ENCODE measurements around the gene ADCY1. TPM values are rescaled to one million over a fixed set of nuclear protein-coding genes. Genes with fewer than 3 reads are reported as not detected.

Gene ADCY1
- total RNA-seq, 1 experiment from 2014 or later, result 3.1 TPM

DNA sequence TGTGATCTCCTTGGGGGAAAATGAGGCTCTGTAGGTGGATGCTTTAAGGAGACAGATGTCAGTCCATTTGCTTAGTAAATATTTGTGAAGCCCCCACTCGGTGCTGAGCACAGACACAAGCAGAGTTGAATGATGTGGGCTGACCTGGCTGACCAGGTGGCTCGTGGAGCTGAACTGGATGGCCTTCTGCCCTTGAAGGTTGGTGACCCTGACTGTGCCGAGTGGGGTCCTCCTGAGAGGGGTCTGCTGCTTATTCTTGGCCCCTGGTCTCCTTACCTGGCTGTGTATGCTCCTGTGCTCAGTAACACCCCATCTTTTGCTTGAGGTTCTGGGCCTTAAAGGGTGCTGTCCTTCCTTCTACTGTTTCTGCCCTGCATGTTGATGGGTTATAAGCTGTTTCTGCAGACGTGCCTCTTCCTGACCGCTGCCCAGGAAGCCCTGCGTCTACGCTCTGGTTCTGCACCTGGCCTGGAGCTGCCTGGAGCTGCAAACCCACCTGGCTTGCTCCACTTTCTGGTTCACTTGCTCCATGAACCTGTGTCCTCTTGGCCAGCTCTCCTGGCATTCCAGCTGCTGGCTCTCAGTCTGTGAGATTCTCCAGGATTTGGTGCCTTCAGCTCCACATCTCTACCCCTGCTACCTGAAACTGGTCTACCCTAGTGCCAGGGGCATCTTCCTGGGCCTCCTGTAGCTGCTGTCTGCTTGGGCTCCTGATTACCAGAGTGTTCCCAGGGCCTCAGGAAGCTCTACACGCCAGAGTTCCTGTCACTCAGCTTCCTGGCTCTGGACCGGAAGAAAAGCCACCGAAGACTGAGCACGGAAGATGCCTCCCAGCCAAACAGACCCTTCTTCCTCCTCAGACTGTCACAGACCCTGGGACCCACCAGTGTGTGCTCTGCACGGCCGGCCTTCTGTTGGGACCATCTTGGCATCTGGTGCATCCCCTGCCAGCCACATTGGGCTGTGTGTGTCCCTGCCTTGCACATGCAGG is 76.5 kb downstream of the ADCY1 start:
- intact Hi-C loops (cut with micrococcal nuclease), result no loop called here
- Histone ChIP-seq H3K4me1 (ENCODE audit: insufficient read depth, low read length) (peaks cover 3% of the 10 kb centered on the region; the same call in 1 of the 2 replicates), H3K27me3 (ENCODE audit: low read length) (no peaks in the 10 kb centered on the region), H3K9me2 (replicated peaks; ENCODE audit: low read length) (no peaks in the 10 kb centered on the region), H4K20me1 (ENCODE audit: low read length) (no peaks in the 10 kb centered on the region), H2AFZ (ENCODE audit: low read length) (no peak overlapping the region), H3K4me3 (ENCODE audit: low read length) (no peak overlapping the region), H3F3A (ENCODE audit: low read length, unreplicated experiment) (no peaks in the 10 kb centered on the region), H3K9me3 (ENCODE audit: low read length) (no peaks in the 10 kb centered on the region), H3K9ac (ENCODE audit: low read length) (no peak overlapping the region), H3K36me3 (ENCODE audit: low read depth, low read length) (no peaks in the 10 kb centered on the region), H3K4me2 (ENCODE audit: low read length) (no peak overlapping the region), H3K27ac (ENCODE audit: low read length) (no peak overlapping the region), H3K79me2 (ENCODE audit: low read length) (no peaks in the 10 kb centered on the region)
- no TSS peak for BruUV-seq (replicated peaks)
- ATAC-seq (no peak), DNase-seq (no peak)
- ChIA-PET CTCF (no interaction called here), POLR2A (ENCODE audit: unreplicated experiment) (no interaction called here)
- TF ChIP-seq EZH2phosphoT487 (IDR thresholded peaks at IDR 0.05; ENCODE audit: borderline replicate concordance, low read length) (no peak), CTCF (conservative IDR thresholded peaks at IDR 0.05; ENCODE audit: low read depth, low read length) (no peak), EZH2 (IDR thresholded peaks at IDR 0.05; ENCODE audit: low read length, unreplicated experiment) (no peak)

- Histone ChIP-seq H3K4me2 (ENCODE audit: low read length) (no peak overlapping the region), H3K27me3 (ENCODE audit: low read length) (no peaks in the 10 kb centered on the region), H3K79me2 (ENCODE audit: low read length) (no peaks in the 10 kb centered on the region), H4K20me1 (ENCODE audit: low read length) (no peaks in the 10 kb centered on the region), H2AFZ (ENCODE audit: low read length) (no peak overlapping the region), H3K4me1 (ENCODE audit: insufficient read depth, low read length) (peaks cover 3% of the 10 kb centered on the region; the same call in 1 of the 2 replicates), H3K9me3 (ENCODE audit: low read length) (no peaks in the 10 kb centered on the region), H3K27ac (ENCODE audit: low read length) (no peak overlapping the region), H3K9ac (ENCODE audit: low read length) (no peak overlapping the region), H3K9me2 (replicated peaks; ENCODE audit: low read length) (no peaks in the 10 kb centered on the region), H3F3A (ENCODE audit: low read length, unreplicated experiment) (no peaks in the 10 kb centered on the region), H3K4me3 (ENCODE audit: low read length) (no peak overlapping the region), H3K36me3 (ENCODE audit: low read depth, low read length) (no peaks in the 10 kb centered on the region)
- intact Hi-C loops (cut with micrococcal nuclease), result no loop called here
- DNase-seq (no peak), ATAC-seq (no peak)
- POLR2A ChIA-PET (ENCODE audit: unreplicated experiment), result no interaction called here
- BruUV-seq (replicated peaks), result no TSS peak
- TF ChIP-seq CTCF (conservative IDR thresholded peaks at IDR 0.05; ENCODE audit: low read depth, low read length) (no peak), EZH2 (IDR thresholded peaks at IDR 0.05; ENCODE audit: low read length, unreplicated experiment) (no peak), EZH2phosphoT487 (IDR thresholded peaks at IDR 0.05; ENCODE audit: borderline replicate concordance, low read length) (no peak)
- CTCF ChIA-PET, result no interaction called here
Observed at GRCh38 chr7:45651540-45651939, 77.4 kb downstream of the ADCY1 start.

DNA sequence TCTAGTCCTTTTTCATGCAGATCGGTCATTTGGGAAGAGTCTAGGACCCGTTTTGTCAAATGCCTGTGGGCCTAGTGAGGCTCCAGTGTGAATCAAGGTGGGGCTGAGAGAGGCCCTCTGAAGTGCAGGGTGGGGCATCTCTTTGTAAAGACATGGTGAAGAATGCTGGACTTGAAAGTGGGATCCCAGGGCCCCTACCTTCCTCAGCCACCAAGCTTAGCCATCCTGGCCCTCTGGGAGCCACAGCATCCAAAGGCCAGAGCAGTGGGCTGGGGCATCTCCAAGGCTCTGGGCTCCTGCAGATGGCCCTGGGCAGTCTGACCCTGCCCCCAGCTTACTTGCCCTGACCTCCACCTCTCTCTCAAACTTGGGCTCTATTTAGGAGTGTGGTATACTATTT is 78.5 kb downstream of the ADCY1 start:
- H3K9me2 ChIP-seq (replicated peaks; ENCODE audit: low read length), result no peaks in the 10 kb centered on the region
- no peak for DNase-seq
- H3F3A ChIP-seq (ENCODE audit: low read length, unreplicated experiment), result no peaks in the 10 kb centered on the region
- no peak for ATAC-seq
- H4K20me1 ChIP-seq (ENCODE audit: low read length), result no peaks in the 10 kb centered on the region
- no peak overlapping the region for H2AFZ ChIP-seq (ENCODE audit: low read length)
- no peaks in the 10 kb centered on the region for H3K36me3 ChIP-seq (ENCODE audit: low read depth, low read length)
- TF ChIP-seq EZH2phosphoT487 (IDR thresholded peaks at IDR 0.05; ENCODE audit: borderline replicate concordance, low read length) (no peak), CTCF (conservative IDR thresholded peaks at IDR 0.05; ENCODE audit: low read depth, low read length) (no peak), EZH2 (IDR thresholded peaks at IDR 0.05; ENCODE audit: low read length, unreplicated experiment) (no peak)
- POLR2A ChIA-PET (ENCODE audit: unreplicated experiment), result no interaction called here
- no peak overlapping the region for H3K4me3 ChIP-seq (ENCODE audit: low read length)
- H3K9ac ChIP-seq (ENCODE audit: low read length), result no peak overlapping the region
- H3K27ac ChIP-seq (ENCODE audit: low read length), result no peak overlapping the region
- peaks cover 3% of the 10 kb centered on the region; the same call in 1 of the 2 replicates for H3K4me1 ChIP-seq (ENCODE audit: insufficient read depth, low read length)
- CTCF ChIA-PET, result interaction anchor here (0.7 kb wide), 1 partner anchor 10 kb away, joined by 3 read pairs; no protein-coding TSS in a partner anchor
- no peaks in the 10 kb centered on the region for H3K27me3 ChIP-seq (ENCODE audit: low read length)
- intact Hi-C loops (cut with micrococcal nuclease), result no loop called here
- H3K9me3 ChIP-seq (ENCODE audit: low read length), result no peaks in the 10 kb centered on the region
- H3K4me2 ChIP-seq (ENCODE audit: low read length), result no peak overlapping the region
- no TSS peak for BruUV-seq (replicated peaks)
- H3K79me2 ChIP-seq (ENCODE audit: low read length), result no peaks in the 10 kb centered on the region

Data from PC-3 (cell line).